Activated T-cell treated with anti-CD3 and anti-CD28 coated beads for 4 hours (primary cell): ENCODE measurements around the gene AGR2.
"Not testable (repeated sequence)": the region's sequence is repeated elsewhere in the genome, so short reads cannot be mapped to it uniquely, and the experiment has no call there.

Experiments used
- DNase-seq: peaks from one replicate; pipeline ENCODE4 v3.0.0-alpha.2; 2020

The AGR2 gene

DNA sequence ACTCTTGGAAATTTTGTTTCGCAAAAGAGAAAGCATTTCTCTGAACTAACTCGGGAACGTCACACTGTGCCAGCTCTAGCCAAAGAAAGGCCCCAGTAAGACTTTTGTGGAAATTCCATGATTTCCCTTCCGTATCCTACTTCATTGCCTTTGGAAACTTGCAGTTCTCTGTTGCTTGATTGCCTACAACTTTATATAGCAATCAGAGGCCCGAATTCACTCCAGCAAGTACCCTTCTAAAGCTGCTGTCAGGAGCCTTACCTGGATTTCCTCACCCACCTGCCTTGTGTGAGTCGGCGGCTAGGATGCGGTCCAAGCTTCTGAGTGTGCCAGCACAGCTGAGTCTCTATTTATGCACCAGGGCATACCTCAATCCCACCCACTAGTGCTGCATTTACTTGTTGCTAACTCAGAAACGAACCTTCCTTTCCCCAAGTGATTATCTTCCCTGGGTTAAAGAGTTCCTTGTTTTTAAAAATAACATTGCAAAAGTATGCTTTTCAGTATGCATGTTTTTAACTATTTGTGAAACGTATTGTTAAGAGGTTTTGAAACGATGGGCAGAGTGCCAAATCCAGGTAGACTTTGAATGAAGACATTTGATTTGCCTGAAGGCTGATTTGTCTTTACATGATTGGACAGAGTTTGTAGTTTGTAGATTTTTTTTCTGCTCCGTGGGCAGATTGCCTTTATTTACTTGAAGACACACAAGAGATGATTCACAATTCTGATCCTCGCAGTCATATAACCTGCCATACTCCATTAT, at the start of gene AGR2:
Gene AGR2 (minus strand): TSS at position 326 of the 766 bp plus-strand sequence. CDS start 3,203 bp downstream, outside the sequence.
- no peak for DNase-seq

DNA sequence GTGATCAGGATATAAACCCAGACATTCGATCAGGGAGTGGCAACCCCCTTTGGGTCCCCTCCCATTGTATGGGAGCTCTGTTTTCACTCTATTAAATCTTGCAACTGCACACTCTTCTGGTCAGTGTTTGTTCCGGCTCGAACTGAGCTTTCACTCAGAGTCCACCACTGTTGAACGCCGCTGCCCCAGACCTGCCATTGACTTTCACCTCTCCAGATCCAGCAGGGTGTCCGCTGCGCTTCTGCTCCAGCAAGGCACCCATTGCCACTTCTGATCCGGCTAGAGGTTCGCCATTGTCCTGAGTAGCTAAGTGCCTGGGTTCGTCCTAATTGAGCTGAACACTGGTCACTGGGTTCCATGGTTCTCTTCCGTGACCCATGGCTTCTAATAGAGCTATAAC, 48.4 kb upstream of the AGR2 start:
- not testable (repeated sequence) for DNase-seq

DNA sequence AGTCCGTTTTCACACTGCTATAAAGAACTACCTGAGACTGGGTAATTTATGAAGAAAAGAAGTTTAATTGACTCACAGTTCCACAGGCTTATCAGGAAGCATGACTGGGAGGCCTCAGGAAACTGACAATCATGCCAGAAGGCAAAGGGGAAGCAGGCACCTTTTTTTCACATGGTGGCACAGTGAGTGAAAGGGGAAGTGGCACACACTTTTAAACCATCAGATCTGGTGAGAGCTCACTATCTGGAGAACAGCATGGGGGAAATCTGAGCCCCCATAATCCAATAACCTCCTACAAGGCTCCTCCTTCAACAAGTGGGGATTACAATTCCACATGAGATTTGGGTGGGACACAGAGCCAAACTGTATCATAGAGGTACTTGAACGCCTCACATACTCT, 47.0 kb upstream of the AGR2 start:
- DNase-seq = no peak

DNA sequence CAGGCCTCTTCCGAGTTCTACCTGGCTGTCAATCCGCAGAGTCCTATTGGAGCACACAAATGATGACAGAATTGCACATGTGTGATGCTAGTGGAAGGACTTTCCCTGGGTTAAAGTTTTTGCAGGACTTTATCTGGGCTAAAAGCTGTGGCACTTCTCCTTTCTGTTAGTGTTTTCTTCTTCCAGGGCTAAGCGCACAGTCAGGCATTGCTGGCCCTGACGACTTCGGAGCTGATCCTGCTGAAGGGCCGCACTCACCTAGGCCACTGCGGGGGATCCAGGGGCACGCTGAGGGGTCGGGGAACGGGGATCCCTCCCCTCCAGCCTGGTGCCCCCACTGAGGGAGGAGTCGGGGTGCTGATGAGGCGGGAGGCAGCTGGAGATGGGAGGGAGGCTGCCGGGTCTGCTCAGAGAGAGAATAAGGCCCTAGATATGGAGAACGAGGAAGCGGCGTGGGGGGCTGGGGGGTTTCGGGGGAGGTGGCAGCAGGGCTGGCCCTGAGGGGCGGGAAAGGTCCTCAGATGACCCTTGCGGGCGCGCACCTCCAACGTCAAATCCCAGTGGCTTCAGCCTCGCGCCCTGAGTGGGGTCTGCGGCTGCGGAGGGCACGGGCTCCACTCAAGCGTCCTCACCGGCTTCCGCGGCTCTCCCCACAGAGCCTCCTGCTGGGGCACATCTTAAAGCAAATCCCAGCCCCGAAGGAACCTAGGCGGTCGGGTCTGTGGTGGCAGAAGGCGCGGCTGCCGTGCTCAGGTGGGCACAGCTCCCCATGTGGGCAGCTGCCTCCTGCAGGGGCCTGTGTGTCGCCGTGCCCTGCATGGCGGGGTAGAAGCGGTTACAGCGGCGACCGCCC, 46.0 kb upstream of the AGR2 start:
- no peak for DNase-seq

DNA sequence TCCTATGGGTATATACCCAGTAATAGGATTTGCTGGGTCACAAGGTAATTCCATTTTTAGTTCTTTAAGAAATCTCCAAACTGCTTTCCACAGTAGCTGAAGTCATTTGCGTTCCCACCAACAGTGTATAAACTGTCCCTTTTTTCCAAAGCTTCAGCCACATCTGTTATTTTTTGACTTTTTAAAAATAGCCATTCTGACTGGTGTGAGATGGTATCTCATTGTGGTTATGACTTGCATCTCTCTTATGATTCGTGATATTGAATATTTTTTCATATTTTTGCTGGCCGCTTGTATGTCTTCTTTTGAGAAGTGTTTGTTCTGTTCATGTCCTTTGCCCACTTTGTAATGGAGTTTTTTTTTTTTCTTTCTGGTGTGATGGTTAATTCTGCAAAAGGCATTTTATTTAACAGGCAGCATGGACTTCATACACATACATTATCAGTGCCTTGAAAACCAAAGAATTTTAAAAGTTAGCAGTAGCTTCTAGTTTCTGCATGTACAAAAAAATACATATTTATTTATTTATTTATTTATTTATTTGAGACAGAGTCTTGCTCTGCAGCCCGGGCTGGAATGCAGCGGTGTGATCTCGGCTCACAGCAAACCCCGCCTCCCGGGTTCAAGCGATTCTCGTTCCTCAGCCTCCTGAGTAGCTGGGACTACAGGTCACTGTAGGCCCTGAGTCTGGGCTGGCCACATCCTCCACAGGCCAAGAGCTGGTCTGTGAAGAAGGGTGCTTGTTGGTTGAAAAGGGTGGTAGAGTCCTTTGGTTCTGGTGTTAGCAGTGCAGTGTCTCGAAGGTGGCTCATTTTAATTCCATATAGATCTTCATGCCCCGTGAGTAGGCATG, 44.7 kb upstream of the AGR2 start:
- no peak for DNase-seq

DNA sequence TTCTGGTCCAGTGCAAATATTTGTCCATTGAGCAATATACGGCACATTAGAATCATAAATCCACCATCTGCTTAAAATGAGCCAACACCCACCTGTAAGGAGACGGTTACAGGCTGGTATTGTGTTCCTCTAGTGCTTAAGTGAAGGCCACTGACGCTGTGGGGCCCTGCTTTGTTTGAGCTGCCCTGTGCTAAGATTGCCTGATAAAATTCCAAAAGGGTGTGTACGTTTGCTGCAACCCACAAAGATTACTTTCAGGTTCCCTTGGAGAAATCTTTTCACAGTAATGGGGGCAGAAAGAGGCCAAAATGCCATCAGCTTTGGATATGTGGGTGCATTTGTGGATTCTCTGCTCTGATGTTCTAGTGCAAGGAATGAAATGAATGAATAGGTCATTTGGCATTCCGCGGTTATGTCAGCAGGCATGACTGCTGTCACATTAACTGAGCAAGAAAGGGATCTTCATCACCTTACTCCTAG, 42.6 kb upstream of the AGR2 start:
- DNase-seq = no peak

DNA sequence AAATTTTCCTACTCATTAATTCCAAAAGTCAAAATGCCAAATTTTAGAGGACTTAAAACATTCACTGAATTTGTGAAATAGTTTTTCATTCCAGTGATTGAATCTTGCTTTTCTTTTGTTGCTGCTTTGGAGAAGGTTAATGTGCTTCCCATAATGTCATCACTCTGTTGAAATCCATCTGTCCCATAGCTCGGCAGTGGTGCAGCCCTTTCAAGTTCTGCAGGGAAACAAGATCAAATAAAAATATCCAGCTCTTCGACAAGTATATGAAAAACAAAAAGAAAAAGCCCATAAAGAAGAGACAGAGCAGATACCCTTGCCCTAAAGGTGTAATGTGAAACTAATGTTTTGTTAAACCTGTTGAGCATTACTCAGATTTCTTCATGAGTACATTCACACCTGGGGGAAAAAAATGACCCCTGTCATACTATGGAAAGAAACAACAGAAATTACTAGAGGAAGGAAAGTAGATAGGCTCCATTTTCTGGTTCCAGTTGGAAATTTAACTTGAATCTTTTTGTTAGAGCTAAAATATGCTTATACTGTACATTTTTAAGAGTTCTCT, 41.9 kb upstream of the AGR2 start:
- no peak for DNase-seq

DNA sequence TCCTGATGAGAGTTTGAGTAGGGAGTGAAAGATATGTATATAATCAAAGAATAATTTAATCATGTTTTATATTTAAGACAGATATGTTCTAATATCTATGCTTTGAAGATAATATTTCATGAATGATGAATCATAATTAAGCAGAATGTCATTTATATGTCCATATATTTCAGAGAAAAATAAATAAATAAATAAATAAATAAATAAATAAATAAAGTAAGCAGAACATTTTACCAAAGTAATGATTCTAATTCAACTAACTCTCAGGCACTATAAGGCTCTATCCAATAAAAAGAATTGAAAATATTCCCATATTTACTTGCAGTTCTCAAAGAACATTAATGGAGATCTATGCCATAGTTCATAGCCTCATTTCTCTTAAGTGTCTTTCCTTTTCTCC, 40.9 kb upstream of the AGR2 start:
- DNase-seq = no peak

DNA sequence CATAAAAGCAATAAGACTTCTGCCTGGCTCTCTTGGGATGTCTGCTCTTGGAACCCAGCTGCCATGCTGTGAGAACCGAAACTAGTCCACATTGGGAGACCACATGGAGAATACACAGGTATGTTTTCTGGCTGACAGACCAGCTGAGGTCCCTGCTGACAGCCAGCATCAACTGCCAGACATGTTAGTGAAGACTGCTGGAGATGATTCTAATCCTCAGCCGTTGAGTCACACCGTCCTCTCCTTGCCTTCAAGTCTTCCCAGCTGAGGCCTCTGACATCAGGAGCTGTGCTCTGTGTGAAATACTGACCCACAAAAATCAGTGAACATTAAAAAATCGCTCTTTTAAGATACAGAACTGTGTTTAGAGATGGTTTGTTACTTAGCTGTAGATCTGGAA, 36.9 kb upstream of the AGR2 start:
- no peak for DNase-seq

DNA sequence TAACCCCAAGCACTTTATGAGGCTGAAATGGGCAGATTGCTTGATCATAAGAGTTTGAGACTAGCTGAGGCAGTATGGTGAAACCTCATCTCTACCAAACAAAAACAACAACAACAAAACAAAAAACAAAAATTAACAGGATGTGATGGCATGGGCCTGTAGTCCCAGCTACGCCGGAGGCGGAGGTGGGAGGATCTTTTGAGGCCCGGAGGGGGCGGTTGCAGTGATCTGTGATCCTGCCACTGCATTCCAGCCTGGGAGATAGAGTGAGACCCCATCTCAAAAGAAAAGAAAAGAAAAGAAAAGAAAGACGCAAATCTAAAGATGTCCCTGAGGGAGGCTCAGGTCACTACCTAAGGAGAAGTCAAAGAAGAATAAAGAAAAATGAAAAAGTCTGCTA, 35.3 kb upstream of the AGR2 start:
- no peak for DNase-seq

DNA sequence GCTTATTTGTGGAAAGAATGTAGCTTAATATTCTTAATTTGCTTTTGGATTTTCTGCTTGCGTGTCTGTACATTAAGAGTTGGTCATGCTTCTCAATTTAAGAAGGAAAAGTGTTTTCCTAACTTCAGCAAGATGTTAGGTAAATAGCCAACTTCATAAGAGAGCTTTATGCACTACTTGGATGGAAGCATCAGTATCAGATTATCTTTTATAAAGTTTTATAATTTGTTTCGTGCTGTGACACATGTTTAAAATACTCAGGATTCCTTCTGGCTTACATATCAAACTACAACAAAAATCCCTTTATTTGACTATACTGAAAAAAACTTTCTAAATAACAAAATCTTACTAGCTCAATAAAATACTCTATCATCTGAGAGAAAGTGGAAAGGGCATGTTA, 34.8 kb upstream of the AGR2 start:
- no peak for DNase-seq

DNA sequence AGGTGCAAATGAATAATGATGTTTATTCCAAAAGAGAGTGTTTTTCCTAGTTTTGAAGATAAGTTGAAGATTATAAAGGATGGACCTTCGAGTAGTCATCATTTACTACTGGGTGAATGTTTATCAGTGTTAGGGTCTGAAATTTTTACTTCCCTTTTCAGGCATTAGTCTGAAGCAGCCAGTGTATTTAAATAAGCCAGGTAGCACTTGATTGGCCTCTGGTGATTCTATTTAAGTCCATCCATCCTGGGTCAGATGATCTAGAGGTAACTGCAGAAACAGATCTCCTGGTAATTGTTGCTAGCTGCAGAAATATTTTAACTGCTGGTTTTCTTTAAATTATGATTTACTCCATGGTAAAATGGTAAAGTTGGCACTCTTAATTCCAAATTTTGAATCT, 34.1 kb upstream of the AGR2 start:
- DNase-seq = no peak

DNA sequence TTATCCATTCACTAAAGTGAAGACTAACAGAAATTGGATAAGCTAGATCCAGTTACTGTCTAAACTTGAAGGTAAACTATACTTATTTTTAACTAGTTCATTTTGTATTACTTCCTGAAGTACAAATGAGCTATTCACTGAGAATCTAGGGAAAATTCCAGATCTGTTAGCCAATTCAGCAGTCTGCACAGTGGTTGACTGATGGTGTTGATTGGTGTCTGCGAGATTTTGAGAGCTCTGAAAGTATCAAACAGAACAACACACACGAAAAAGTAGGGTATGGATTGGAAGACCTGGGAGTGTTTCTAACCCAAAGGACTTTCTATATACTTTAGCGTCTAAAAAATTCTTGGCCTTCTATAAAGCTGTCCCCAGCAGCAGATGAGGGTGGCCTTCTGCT, 33.6 kb upstream of the AGR2 start:
- no peak for DNase-seq

DNA sequence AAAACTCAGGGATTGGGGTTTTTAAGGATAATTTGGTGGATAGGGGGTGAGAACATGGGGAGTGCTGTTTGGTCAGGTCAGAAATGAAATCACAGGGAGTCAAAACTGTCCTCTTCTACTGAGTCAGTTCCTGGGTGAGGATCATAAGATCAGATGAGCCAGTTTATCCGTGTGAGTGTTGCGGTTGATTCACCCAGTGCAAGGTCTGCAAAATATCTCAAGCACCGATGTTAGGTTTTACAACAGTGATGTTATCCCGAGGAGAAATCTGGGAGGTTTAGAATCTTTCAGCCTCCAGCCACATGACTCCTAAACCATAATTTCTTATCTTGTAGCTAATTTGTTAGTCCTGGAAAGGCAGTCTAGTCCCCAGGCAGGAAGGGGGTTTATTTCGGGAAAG, 31.7 kb upstream of the AGR2 start:
- DNase-seq = no peak

DNA sequence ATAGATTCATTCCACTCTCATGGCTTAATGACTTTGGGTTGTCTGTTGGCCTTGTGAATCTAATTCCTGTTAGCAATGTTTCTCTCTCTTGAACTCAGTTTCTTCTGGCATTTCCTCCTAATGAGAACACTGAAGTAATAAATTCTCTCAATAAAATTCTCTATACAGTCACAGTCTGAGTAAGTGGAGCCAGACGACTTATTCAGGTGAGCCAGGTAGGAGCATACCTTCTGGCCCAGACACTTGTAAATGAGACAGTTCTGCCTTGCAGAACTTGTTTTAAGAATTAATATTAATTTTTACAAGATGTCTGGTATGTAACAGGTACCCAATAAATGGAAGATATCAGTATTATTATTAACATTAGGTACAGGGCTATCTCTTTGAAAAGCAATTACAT, 28.6 kb upstream of the AGR2 start:
- no peak for DNase-seq

DNA sequence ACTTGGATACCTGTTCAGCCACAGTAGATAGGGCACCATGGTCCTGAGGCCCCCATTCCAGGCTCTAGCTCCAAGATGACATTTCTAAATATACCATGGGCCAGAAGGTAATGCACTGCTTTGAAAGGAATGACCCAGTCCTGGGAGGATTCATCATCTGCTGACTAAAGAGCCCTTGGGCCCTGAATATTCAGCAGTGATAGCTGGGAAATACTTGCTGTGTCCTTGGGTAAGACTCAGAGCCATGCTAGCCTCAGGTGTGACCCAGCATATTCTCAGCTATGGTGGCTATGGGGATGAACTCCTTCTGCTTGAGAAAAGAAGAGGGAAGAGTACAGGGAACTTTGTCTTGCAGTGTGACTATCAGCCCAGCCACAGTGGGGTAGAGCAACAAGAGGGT, 21.3 kb upstream of the AGR2 start:
- DNase-seq = no peak

DNA sequence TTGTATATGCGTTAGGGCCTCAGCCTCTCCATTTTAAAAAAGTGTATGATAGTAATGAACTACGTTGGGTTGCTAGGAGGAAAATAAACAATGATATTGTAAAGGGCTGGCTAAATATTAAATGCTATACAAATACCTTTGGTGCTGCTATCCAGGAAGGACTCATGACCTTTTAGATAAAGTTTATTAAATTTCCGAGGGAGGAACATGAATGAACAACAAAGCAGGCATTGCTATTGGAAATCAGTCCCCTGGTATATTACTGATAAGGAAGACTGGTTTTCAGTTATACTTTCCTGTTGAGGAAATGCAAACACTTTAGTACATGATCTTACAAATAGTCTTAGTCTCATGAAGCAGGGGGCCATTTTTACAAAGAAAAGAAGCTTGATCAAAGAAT, 17.2 kb upstream of the AGR2 start:
- DNase-seq = no peak

DNA sequence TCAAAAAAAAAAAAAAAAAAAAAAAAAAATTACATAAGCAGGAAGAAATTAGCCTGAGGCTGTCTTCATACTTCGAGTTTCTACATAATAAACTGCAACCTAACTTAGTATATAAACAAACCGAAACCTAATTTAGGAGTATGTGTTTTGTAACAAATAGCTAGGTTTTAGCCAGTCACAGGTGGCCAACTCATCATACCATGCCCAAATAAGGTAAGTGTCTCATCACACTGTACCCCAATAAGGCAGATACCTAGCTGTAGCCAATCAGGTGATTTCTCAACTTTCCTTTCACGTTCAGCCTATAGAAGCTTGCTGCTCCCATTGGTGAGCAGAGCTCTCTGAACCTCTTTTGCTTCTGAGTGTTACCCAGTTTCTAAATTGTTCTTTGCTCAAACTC, 13.9 kb upstream of the AGR2 start:
- DNase-seq = no peak

DNA sequence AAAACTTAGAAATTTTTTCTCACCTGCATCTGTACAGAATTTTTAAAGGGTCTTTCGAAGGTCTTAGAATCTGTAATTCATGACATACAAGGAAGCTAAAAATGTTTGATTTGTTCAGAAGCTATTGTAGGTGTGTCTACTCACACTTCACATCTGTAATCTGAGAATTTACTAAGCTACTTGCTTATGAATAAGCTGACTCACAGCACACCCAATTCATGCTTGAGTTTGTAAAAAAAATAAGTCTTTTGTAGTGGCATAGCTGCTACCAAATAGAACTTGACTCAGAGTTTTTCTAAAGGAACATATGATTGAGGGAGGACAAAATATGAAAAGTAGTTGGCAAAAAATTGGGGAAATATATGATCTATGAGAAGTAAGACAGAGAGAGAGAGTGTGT, 12.7 kb upstream of the AGR2 start:
- DNase-seq = no peak

DNA sequence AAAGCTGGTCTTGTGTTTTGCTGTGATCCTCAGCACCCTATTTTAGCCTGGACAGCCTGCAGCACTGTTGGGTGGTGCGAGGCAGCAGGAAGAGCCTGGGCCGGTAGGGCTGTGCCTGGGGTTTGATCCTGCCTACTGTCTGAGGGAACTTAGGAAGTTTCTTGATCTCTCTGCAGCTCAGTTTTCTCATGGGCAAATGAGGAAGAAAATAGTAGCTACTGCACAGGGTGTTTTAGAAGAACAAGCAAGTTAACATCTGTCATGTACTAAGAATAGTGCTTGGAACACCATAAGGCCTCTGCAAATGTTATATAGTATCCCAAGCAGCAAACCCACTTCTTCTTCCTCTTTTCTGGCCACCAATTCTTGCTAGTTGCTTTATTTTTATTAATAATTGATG, 12.0 kb upstream of the AGR2 start:
- no peak for DNase-seq

DNA sequence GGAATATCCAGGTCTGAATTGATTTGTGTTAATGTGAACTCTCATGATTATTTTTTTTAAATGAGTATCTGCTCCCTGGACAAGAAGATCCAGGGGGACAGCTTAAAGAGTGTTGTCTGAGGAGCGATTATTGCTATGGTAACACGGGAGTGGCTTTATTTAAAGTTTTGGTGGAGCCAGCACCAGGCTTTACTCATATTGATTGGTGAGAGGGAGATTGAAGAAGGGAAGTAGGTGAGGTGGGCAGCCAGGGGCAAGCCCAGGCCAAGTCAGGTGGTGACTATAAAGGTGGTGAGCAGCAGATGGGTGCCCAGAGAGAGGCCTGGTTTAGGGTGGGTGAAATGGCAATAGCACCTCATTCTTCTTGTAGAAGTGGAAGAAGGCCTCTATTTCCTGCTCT, 10.2 kb upstream of the AGR2 start:
- no peak for DNase-seq

DNA sequence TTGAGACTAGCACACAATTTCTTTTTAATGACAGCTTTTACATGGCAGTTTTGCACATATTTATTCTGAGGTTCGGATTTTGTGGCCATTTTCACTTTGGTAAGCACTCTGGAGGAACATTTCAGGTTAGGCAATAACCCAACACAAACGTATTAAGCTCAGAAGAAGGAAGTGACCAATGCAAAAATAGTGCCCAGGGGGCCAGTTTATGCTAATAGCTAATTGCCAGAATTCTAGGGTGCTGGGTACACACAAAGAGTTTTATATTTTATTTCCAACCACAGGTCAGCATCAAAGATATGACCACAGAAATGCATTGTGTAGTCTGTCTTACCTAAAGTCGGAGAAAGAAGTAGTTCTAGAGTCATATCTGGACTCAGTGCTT, 8.4 kb upstream of the AGR2 start:
- DNase-seq = no peak
